GM19467 (cell line): Measurements from ENCODE around the gene KCNQ1.

Source experiments
- ATAC-seq: cut with Tn5 transposase; IDR thresholded peaks from one replicate; pipeline ENCODE4 v1.9.1; 2021; ENCODE audit warnings: mild to moderate bottlenecking, moderate library complexity; ENCODE audit not compliant: unreplicated experiment

The KCNQ1 gene

GRCh38 chr11:2577031-2577990 lies 132.5 kb downstream of the KCNQ1 start:
- ATAC-seq = no peak

GRCh38 chr11:2577991-2578928 lies 133.5 kb downstream of the KCNQ1 start:
- no peak for ATAC-seq

GRCh38 chr11:2578929-2579270 lies 134.1 kb downstream of the KCNQ1 start:
- no peak for ATAC-seq

- ATAC-seq = no peak
These were observed 134.7 kb downstream of the KCNQ1 start for GRCh38 chr11:2579315-2580060.

- no peak for ATAC-seq
These were observed 135.2 kb downstream of the KCNQ1 start for GRCh38 chr11:2580061-2580421.

- no peak for ATAC-seq
These were observed 135.8 kb downstream of the KCNQ1 start for GRCh38 chr11:2580571-2581001.

- no peak for ATAC-seq
These were observed 136.5 kb downstream of the KCNQ1 start for GRCh38 chr11:2581151-2581930.

GRCh38 chr11:2581931-2582350 lies 137.1 kb downstream of the KCNQ1 start:
- ATAC-seq = no peak

GRCh38 chr11:2582351-2582945 lies 137.6 kb downstream of the KCNQ1 start:
- ATAC-seq = no peak

- no peak for ATAC-seq
These were observed 138.3 kb downstream of the KCNQ1 start for GRCh38 chr11:2582946-2583604.

- ATAC-seq = no peak
These were observed 138.8 kb downstream of the KCNQ1 start for GRCh38 chr11:2583605-2583958.

GRCh38 chr11:2584434-2584811 lies 139.6 kb downstream of the KCNQ1 start:
- ATAC-seq = no peak

- no peak for ATAC-seq
These were observed 140.2 kb downstream of the KCNQ1 start for GRCh38 chr11:2584812-2585565.

GRCh38 chr11:2585566-2586086 lies 140.8 kb downstream of the KCNQ1 start:
- ATAC-seq = no peak

GRCh38 chr11:2586087-2586792 lies 141.4 kb downstream of the KCNQ1 start:
- ATAC-seq = no peak

- no peak for ATAC-seq
These were observed 142.0 kb downstream of the KCNQ1 start for GRCh38 chr11:2586793-2587131.

GRCh38 chr11:2587132-2587930 lies 142.5 kb downstream of the KCNQ1 start:
- no peak for ATAC-seq
